GM19239 (cell line): ENCODE data around the gene TMEM184B.
A peak's percentile ranks its signal among the peaks of the same experiment; 100 is the strongest.

Source experiments
- DNase-seq: peaks from one replicate; pipeline ENCODE4 v3.0.0; 2011; ENCODE audit warnings: low spot score; ENCODE audit not compliant: insufficient read length
- FAIRE-seq: peaks from 2 replicates; lab custom pipeline; 2011; peaks lifted over from hg19 to GRCh38; lab: Jason Lieb, UNC

TMEM184B gene

DNA sequence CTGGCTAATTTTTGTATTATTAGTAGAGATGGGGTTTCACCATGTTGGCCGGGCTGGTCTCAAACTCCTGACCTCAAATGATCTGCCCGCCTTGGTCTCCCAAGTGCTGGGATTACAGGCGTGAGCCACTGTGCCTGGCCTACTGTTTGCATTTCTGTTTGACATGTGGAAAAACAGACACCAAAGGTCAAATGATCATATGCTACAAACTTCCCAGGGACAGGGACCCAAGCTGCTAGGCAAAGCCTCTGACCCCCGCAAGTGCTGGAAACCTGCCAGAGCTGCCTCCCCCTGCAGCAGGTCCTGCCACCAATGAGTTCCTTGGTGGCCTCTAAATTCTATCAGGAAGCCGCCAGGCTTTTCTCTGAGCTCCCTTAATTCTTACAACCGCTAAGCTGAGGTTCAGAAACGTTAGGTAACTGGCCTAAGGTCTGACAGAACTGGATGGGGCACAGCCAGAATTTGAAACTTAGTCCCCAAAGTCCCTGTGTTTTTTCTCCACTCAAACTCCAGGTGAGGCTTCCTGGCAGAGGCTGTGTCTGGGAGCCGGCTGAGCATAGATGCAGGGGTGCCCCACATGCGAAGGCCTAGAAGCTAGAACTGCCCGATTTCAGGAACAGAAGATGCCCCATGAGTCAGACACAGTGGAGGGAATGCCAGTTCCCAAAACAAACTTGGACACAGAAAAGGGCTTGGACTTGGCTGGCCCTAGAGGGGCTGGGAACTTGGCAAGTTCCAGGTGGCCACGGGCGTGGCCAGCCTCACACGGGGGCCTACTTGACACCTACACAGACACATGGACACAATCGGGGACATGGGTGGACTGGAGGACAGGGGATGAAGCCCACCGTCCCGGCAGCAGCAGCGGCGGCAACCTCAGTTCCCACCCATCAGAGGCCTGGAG, 37.1 kb upstream of the TMEM184B start:
- DNase-seq (no peak), FAIRE-seq (no peak)

DNA sequence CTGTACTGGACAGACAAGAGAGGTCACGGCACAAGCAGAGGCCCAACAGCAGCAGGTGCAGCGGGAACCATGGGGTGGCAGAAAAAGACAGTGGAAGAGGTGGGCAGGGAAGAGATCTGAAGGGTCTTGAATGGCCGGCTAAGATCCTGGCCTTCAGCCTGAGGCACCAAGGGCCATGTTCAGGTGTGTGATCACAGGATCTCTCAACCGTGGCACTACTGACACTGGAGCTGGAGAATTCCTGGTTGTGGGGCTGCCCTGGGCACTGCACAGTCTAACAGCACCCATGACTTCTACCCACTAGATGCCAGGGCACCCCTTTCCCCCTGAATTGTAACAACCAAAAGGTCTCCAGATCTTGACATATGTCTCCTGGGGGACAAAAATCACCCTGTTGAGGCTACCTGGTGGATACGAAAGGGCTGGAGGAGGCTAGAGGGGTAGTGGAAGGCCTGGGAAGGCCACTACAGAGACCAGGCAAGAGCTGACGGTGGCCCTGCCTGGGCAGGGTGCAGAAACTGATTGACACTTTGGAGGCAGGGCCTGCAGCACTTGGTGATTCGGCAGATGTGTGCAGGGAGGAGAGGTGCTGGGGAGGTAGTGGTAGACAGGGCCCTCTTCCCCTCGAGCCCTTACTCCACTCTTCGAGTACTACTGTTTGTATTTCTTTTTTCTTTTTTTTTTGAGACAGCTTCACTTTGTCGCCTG, 36.1 kb upstream of the TMEM184B start:
- DNase-seq (no peak), FAIRE-seq (no peak)

DNA sequence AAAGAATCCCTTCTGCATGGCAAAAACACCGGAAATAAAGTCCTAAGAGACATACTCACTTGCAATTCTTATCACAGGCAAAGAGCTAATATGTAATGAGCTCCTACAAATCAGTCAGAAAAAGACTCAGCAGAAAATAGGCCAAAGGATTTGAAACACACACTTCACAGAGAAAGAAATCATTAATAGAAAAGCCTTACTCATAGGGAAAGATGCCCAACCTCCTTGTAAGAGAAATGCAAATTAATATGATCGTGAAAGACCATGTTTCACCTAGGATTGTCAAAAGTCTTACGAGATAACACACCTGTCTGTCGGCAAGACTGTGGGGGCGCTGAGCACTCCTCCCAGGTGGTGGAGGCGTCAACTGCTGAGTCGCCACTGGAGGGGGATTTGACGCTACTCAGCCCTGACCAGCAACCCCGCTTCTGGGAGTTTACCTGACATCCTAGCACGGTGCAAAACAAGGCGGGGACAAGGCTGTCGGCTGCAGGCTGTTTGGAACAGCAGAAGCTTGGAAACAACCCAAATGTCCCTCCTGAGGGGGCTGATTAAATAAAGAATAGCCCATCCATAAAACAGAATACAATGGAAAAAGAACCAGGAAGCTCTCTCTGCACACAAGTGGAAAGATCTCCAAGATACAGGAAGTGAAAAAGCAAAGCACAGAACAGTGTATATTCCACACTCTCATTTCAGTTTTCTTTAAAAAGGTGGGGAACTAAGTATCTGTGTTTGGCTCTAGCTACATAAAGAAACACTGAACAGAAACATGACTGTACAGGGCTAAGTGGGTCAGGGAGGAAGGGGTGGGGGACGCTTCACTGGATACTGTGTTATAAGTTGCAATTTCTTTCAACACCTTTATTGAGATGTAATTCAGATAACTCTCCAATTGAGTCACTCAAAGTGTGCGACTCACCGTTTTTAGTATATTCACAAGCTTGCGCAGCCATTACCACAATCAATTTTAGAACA, 33.0 kb upstream of the TMEM184B start:
- peak; percentile 99 for FAIRE-seq
- DNase-seq: peak; percentile 70

DNA sequence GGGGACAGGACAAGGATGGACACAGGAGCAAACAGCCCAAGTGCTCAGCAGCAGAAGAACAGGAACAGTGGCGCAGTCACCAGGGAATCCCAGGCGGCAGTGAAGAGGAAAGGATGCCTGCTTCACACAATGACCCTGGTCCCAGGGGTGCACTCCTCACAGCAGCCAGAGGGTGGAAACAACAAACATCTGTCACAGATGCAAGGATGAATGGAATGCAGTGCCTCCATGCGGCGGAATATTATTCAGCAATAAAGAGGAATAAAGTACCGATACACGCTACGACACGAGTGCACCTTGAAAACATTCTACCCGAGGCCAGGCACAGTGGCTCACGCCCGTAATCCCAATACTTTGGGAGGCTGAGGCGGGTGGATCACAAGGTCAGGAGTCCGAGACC, 31.7 kb upstream of the TMEM184B start:
- FAIRE-seq (peak; percentile 45), DNase-seq (no peak)

DNA sequence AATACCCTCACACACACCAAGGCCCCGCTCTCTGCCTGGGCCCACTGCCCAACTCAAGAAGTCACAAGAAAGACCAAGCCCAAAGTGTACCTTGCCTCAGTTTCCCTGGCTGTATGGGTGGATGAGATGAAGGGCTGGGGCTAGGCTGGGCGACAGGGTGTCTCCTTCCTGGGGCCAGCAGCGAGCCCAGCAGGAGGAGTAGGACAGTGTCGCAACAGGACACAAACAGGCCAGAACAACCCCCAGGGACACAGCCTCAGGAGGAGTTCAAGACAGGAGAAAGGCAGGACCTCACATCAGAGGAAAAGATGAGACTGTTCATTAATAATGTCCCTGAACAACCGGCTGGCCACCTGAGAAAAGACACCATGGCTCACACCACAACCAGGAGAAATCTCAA, 31.2 kb upstream of the TMEM184B start:
- DNase-seq (no peak), FAIRE-seq (no peak)

DNA sequence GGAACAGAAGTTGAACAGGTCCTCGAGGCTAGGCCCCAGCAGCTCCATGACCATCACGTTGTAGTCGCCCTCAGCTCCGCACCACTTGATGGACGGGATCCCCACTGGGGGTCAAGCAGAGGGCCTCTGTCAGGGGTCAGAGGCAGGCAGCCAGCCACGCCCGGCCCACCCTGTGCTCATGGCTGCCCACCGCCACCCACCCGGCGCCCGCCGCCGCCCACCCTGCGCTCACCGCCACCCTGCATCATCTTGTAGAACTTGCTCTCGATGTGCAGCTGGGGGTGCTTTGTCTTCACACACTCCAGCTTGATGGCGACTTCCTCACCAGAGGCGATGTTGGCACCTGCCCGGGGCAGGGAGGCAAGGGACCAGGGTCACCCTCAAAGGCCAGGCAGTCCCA, 30.1 kb upstream of the TMEM184B start:
- FAIRE-seq (no peak), DNase-seq (no peak)

DNA sequence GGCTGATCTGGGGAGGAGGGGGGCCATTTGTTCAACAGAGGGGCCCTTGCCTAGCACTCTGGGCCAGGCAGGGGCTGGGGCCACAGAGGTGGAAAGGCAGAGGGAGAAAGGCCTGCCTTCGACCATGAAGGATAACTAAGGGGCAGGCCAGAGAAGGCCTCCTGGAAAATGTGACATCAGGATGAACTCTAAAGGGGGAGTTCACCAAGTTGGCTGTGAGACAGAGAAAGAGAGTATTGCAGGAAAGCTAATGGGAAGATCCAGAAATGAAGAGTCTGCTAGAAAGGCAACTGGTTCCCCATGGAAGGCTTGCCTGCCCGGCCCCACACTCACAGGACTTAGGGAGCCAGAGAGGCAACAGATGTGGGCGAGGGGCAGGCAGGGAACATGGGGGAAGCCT, 28.1 kb upstream of the TMEM184B start:
- DNase-seq: no peak
- FAIRE-seq: no peak

DNA sequence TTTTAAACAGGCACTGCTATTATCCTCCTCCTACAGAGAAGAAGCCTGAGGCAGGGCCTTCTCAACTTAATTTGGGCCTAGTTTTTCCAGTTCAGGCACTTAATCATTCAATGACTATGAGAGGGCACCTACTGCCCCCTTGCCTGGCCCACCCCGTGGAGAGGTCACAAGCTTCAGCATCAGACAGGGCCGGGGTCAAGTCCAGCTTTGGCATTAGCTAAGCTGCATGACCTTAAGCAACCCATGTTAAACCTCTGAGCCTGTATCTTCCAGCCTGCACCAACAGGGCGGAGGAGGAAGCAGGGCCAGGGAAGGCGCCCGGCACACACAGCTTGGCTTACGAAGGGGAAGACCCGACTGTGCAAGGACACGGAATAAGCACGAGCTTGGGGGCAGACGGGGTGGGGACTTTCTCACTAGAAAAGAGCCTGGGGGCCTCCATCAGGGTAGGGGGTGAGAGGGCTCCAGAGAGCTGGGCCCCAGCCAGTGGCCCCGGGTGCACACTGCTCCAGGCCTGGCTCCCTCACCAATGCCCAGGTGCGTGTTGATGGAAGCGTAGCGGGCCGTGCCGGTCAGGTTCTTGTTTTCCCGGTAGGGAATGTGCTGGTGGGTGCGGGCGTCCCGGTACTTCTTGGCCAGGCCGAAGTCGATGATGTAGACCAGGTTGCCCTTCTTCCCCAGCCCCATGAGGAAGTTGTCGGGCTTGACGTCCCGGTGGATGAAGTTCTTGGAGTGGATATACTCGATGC, 27.6 kb upstream of the TMEM184B start:
- FAIRE-seq (no peak), DNase-seq (no peak)

DNA sequence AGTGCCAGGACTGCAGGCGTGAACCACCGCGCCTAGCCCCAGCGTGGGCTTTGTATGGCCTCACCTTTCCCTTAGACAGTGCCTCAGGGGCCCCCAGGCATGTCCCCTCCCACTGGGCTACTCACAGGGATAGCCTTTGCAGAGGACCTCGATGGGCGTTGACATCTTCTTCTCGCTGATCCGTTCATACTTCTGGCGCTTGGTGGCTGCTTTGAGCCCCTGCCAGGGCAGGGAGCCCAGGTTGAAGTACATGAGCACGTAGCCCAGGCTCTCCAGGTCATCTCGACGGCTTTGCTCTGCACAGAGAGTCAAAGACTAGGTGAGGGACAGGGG, 26.9 kb upstream of the TMEM184B start:
- FAIRE-seq (no peak), DNase-seq (no peak)

DNA sequence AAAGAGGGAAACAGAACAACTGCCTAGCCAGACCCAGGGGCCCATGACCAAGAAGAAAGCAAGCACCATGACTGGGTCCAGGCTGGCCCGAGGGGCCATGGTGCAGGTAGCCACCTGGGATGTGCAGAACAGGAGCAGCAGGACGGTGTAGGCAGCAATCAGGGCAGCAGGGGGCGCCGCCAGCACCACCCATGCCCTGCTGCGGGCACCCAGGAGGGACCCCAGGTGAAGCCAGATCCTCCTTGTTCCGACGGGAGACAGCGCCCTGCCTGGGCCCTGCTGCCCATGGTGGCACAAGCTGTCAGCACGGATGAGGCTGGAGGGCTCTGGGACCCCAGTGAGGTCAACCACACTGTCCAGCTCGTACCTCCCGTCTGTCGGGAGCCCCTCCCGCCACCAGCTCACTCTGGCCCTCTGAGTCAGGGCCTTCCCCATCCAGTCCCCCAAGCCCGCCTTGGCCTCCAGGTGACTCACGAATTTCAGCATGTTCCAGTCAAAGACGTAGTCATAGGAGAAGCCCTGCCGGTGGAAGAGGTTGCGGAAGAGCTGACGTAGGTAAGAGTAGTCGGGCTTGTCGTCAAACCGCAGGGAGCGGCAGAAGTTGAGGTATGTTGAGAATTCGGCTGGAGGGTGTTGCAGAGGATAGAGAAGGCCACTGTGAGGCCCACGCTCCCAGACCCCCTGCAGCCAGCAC, 25.6 kb upstream of the TMEM184B start:
- no peak for FAIRE-seq
- DNase-seq: no peak

DNA sequence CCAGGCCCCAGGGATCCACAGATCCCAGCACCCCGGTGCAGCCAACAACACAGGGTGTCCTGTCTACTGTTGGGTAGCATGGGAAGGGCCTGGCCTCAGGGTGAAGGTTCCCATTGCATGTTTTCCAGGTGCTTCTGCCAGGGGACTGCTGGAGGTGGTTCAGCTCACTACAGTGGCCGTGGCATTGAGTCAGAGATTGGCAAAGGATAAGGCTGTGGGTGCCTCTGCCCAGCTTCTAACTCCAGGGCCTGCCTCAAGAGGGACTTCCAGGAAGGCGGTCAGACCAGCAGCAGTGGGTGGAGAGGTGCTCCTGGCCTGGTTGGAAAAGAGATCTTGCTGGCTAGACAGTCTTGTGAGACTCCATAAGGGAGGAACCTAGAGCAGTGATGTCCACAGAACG, 23.6 kb upstream of the TMEM184B start:
- DNase-seq: no peak
- FAIRE-seq: no peak

DNA sequence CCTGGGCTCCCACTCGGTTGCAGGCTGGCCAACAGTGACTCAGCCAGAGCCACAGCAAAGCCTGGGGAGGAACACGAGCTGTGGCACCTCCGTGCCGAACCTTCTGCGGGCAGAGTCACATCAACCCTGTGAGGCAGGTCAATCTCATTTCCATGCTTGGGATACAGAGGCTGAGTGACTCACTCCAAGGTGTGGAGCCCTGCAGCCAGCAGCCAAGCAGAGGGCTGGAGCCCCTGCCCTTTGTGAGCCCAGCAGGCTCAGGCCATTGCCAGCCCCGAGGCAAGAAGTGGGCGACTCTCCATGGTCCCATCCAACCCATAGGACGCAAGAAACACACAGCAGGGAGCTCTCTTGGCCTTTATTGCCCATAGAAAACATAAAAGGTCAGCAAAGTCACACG, 23.1 kb upstream of the TMEM184B start:
- DNase-seq: no peak
- no peak for FAIRE-seq

DNA sequence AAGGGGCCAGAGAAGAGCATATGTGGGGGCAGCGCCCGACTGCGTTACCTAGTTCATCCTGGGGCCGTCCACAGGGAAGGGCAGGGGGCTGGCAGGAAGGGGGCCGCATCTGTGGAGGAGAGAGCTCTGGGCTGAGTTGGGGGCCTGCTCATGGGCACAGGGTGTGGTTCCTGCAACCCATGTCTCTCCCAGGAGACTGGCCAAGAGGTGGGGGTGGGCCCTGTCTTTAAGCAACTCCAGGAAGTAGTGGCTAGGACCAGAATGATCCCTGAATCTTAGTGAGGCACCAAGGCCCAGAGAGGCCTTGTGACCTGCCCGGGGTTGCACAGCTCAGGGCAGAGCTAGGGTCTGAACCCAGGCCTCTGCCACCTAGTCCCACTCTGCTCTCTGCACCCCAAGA, 22.5 kb upstream of the TMEM184B start:
- FAIRE-seq: no peak

DNA sequence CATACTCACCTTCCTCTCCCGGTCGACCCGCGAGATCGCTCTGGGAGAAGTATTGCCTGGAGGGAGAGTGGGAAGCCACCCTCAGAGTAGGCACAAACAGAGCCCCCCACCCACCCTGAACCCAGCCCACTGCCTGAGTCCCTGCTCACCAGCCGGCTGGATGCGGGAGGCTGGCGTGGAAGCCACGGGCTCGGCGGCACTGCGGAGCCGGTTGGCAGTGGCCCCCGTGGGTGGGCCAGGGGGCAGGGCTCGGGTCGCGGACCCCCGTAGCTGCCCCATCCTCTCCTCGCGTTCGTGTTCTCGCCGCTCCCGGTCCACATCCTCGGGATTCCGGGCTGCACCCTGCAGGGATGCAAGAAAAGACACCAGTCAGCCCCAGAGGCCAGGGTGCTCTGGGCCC, 21.4 kb upstream of the TMEM184B start:
- FAIRE-seq (no peak), DNase-seq (no peak)

More for the DNA sequence above, 22.5 kb upstream of the TMEM184B start:
- DNase-seq: no peak

DNA sequence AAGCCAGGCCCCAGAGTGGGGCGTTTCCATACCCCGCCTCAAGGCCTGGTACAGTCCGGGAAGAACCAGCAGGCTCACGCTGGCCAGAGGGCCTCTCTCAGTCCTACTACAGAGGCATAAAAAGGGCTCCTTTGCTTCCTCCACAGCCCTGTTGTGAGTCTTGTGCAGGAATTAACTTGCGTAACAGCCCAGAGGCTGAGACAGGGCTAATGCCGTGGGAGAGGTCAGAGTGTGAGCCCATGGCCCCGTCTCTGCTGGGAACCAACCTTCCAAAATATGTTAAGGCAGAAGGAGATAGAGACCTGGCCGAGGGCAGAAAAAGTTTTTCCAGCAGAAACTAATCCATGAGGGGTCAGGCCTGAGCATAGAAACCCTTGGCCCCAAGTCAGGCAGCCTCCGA, 19.9 kb upstream of the TMEM184B start:
- FAIRE-seq (no peak), DNase-seq (no peak)

DNA sequence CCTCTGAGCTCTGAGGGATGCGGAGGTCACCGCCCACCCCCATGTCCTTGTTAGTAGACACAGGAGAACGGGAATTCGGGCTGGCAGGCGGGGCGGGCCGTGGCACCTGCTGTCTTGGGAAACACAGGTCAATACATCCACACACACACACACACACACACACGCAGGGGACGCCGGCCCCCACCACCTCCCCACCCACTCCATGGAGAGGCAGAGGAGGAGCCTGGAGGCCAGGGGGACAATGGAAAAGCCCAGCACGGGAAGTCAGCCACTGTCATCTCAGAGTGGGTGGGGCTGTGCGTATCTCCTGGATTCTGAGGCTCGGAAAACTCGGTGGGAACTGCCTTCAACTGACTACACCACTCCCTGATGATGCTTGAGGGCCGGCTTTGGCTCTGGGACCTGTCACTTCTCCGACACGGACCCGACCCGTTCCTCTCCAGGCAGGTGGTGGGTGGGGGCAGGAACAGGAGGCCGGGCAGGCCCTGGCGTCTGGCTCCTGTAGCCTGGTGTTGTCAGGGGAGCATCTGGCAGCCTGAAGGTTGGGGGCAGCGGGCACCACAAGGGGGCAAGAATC, 18.5 kb upstream of the TMEM184B start:
- DNase-seq (no peak), FAIRE-seq (no peak)

DNA sequence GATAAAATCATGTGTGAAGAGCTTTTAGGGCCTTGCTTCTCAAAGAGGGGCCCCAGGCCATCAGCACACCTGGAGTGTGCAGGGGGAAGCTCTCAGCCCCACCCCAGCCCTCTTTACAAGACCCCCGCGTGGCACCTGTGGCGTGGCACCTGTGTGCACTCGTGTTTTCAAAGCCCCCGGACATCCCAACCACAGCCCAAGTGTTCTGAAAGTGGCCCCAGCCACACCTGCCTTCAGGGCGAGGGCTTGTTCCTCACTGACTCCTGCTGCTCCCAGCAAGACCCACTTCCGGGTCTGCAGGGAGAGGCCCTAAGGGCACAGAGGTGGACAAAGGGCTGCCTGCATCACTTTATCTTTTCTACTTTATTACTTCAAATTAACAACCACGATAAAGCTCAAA, 17.5 kb upstream of the TMEM184B start:
- FAIRE-seq (no peak), DNase-seq (no peak)

DNA sequence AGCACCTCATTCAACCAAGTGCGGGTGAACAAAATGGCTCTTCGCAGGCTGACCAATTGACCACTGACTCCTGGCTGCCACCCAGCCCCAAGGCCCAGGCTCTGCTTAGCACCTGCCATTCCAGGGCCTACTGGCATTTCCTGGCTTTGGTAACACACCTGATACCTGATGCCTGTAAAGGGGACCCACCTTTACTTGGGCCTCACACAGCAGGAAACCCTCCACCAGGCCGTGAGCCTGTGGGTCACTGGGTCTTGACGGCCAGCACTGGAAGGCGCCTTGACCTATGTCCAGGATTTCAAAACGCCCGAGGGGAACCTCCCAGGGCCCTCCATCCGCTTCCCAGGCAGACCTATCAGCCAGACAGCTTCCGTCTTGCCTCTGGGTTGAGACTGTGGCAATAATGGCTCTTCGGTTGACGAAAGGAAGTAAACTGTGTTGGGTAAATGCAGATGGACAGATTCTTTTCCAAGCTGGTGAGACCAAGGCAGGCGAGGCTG, 16.8 kb upstream of the TMEM184B start:
- FAIRE-seq (no peak), DNase-seq (no peak)
